ENCODE results near the gene MASP1.

DNA sequence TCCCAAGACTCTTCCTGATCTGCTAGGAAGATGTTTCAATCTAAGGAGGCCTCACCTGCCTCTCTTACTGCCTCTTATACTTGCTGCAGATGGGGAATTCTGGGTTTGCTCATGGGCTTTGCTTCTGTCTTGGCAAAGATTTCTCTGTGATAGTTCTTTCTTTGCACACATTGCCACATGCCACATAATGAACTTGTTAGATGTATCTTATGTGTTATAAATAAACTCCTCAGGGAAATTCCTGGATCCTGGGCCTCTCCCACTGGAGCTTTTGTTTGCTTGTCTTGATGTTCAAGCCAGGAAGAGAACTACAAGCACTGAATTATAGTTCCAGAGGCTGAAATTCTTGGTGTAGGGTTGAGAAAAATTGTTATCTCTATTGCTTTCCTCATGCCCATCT lies 82.0 kb downstream of the MASP1 start:
- TF ChIP-seq, protein P1, sequence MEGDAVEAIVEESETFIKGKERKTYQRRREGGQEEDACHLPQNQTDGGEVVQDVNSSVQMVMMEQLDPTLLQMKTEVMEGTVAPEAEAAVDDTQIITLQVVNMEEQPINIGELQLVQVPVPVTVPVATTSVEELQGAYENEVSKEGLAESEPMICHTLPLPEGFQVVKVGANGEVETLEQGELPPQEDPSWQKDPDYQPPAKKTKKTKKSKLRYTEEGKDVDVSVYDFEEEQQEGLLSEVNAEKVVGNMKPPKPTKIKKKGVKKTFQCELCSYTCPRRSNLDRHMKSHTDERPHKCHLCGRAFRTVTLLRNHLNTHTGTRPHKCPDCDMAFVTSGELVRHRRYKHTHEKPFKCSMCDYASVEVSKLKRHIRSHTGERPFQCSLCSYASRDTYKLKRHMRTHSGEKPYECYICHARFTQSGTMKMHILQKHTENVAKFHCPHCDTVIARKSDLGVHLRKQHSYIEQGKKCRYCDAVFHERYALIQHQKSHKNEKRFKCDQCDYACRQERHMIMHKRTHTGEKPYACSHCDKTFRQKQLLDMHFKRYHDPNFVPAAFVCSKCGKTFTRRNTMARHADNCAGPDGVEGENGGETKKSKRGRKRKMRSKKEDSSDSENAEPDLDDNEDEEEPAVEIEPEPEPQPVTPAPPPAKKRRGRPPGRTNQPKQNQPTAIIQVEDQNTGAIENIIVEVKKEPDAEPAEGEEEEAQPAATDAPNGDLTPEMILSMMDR (conservative IDR thresholded peaks at IDR 0.05; ENCODE audit: low read length): no peak
- no peak for TF ChIP-seq EZH2phosphoT487 (IDR thresholded peaks at IDR 0.05; ENCODE audit: borderline replicate concordance, low read depth, low read length)

All from OCI-LY7 (cell line).